T-helper 2 cell treated with Interferon-gamma antibody and Interleukin-4, amounts not matched to agents 5 μg/mL and 100 μg/mL, for 36 hours (primary cell): ENCODE results near the gene SEC23B.

Experiments used
- DNase-seq: peaks from one replicate; pipeline ENCODE4 v3.0.0; 2021; ENCODE audit warnings: low spot score
- H3K27ac Mint-ChIP-seq: one replicate; pipeline ENCODE4 v1.8.0; 2021; ENCODE audit warnings: mild to moderate bottlenecking, mixed read lengths
- H3K27me3 Mint-ChIP-seq: one replicate; pipeline ENCODE4 v1.8.0; 2021; ENCODE audit warnings: low read depth, mixed read lengths
- H3K36me3 Mint-ChIP-seq: one replicate; pipeline ENCODE4 v1.8.0; 2021; ENCODE audit warnings: low read depth, mixed read lengths
- H3K4me1 Mint-ChIP-seq: one replicate; pipeline ENCODE4 v1.8.0; 2021; ENCODE audit warnings: low read depth, mixed read lengths
- H3K4me3 Mint-ChIP-seq: one replicate; pipeline ENCODE4 v1.8.0; 2022; ENCODE audit warnings: mild to moderate bottlenecking, moderate library complexity, mixed read lengths
- H3K9me3 Mint-ChIP-seq: one replicate; pipeline ENCODE4 v1.8.0; 2021; ENCODE audit warnings: mixed read lengths

Gene SEC23B

DNA sequence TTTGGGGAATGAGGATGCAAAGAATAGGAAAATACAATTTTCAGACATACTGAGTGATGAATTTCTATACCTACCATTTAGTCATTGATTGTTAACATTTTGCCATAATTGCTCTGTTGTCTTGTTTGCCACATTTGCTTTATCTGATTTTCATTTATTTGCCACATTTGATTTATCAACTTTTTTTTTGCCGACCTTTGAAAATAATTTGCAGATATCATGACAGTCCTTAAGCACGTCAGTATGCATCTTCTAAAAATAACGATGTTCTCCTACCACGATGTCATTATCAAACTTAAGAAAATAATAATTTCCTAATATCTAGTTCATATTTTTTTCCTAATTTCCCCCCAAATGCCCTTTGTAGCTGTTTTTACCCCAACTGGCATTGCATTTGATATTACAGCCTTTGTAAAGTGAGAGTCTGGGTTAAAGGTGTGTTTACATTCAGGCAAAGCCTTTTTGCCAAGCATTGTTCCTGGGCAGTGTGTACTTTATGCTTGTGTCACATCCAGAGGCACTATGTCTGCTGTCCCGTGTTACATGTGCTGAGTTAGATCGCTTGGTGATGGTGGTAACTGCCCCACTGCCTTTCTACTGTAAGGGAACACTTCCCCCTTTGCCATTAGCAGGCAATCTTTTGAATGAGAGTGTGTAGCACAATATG is 26.4 kb downstream of the SEC23B start:
- no peaks in the 10 kb centered on the region for H3K27me3 Mint-ChIP-seq
- no peak overlapping the region for H3K4me3 Mint-ChIP-seq
- no peaks in the 10 kb centered on the region for H3K4me1 Mint-ChIP-seq
- DNase-seq, result no peak
- peaks cover 4% of the 10 kb centered on the region for H3K9me3 Mint-ChIP-seq
- no peak overlapping the region for H3K27ac Mint-ChIP-seq
- H3K36me3 Mint-ChIP-seq, result peaks cover 72% of the 10 kb centered on the region

GRCh38 chr20:18537651-18538050 is 29.9 kb downstream of the SEC23B start:
- Mint-ChIP-seq H3K36me3 (peaks cover 62% of the 10 kb centered on the region), H3K9me3 (peaks cover 4% of the 10 kb centered on the region), H3K4me3 (no peak overlapping the region), H3K4me1 (peaks cover 4% of the 10 kb centered on the region), H3K27me3 (no peaks in the 10 kb centered on the region), H3K27ac (no peak overlapping the region)
- no peak for DNase-seq

GRCh38 chr20:18541741-18542140 is 34.0 kb downstream of the SEC23B start:
- no peak overlapping the region for H3K27ac Mint-ChIP-seq
- H3K36me3 Mint-ChIP-seq, result peaks cover 61% of the 10 kb centered on the region
- no peak for DNase-seq
- no peaks in the 10 kb centered on the region for H3K27me3 Mint-ChIP-seq
- peaks cover 5% of the 10 kb centered on the region for H3K4me1 Mint-ChIP-seq
- peaks cover 2% of the 10 kb centered on the region for H3K9me3 Mint-ChIP-seq
- H3K4me3 Mint-ChIP-seq, result no peak overlapping the region

DNA sequence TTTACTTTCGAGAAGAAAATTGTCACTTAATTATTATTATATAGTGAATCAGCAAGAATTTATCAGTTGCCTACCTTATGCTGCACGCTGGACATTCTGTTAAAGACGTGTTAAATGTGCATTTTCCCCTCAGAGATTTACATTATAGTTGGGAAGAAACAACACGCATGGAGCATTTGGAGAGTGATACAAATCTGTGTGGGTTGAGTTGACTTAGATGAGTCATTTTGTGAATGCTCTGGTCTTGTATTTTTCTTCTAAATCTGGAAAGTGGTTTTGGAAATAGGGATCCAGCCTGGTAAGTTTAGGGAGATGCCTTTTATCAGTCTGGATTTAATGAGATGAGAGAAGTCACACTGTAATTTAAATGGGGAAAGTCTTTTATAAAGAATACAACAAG is 35.5 kb downstream of the SEC23B start:
- H3K4me1 Mint-ChIP-seq, result peaks cover 5% of the 10 kb centered on the region
- no peaks in the 10 kb centered on the region for H3K9me3 Mint-ChIP-seq
- no peak overlapping the region for H3K4me3 Mint-ChIP-seq

DNA sequence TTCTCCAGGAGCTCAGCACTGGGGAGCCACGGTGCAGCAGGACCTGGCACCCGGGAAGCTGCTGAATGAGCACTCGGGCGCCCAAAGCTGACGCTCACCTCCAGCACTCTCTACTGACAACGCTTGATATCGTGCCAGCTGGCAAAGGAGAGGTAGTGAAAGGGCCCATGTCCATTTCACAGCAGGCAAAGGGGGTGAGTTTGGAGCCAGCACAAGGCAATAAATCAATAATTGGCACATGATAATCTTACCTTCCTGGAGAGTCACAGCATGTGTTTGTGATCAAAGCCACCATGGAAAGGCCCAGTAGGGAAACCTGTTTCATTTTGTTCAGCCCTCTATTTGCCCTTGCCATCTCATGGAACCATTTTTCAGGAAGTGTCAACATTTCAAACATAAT is 36.2 kb downstream of the SEC23B start:
- Mint-ChIP-seq H3K4me1 (peaks cover 5% of the 10 kb centered on the region), H3K9me3 (no peaks in the 10 kb centered on the region), H3K36me3 (peaks cover 52% of the 10 kb centered on the region), H3K4me3 (no peak overlapping the region), H3K27me3 (no peaks in the 10 kb centered on the region), H3K27ac (no peak overlapping the region)
- DNase-seq, result no peak

More for the DNA sequence above, 35.5 kb downstream of the SEC23B start:
- no peaks in the 10 kb centered on the region for H3K27me3 Mint-ChIP-seq
- DNase-seq, result no peak
- peaks cover 54% of the 10 kb centered on the region for H3K36me3 Mint-ChIP-seq
- no peak overlapping the region for H3K27ac Mint-ChIP-seq

- no peaks in the 10 kb centered on the region for H3K27me3 Mint-ChIP-seq
- no peaks in the 10 kb centered on the region for H3K9me3 Mint-ChIP-seq
- no peak overlapping the region for H3K4me3 Mint-ChIP-seq
- no peak for DNase-seq
- no peak overlapping the region for H3K27ac Mint-ChIP-seq
- H3K4me1 Mint-ChIP-seq, result peaks cover 5% of the 10 kb centered on the region
- H3K36me3 Mint-ChIP-seq, result peaks cover 48% of the 10 kb centered on the region
These were observed 37.8 kb downstream of the SEC23B start for GRCh38 chr20:18545566-18545965.

DNA sequence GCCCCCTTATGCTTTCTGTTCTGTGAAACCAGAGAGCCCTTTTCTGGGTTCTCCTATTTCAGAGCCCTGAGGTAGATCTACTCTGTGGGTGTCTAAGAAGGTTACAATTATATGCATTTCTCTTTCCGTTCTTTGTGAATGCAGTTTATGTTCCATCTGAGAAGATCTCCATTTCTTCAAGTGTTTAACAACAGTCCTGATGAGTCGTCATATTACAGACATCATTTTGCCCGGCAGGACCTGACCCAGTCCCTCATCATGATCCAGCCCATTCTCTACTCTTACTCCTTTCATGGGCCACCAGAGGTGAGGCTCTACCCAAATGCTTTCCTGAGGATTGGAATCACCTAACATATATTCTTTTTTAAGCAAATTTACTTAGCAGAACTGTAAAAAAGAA is 40.7 kb downstream of the SEC23B start:
- no peak overlapping the region for H3K27ac Mint-ChIP-seq
- H3K27me3 Mint-ChIP-seq, result no peaks in the 10 kb centered on the region
- H3K4me1 Mint-ChIP-seq, result no peaks in the 10 kb centered on the region
- peaks cover 42% of the 10 kb centered on the region for H3K36me3 Mint-ChIP-seq
- no peak overlapping the region for H3K4me3 Mint-ChIP-seq
- DNase-seq, result no peak
- no peaks in the 10 kb centered on the region for H3K9me3 Mint-ChIP-seq

DNA sequence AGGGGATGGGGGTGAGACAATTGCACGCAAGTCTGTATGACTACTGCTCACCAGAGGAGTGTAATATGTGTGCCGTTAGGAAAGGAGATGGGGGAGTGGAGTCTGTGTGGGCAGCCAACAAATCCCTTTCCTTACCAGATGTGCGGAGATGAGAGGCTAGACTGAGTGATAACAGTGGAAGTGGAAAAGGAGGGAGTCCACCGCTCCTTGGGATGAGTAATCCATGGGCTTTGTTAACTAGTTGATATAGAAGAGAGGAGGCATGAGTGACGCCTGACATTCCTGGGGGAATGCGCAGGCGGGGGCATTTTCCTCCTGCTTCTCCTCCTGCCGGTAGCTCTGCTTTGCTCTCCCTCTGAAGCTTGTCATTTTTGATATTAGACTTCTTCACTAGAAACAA is 46.0 kb downstream of the SEC23B start:
- Mint-ChIP-seq H3K36me3 (peaks cover 53% of the 10 kb centered on the region), H3K27me3 (no peaks in the 10 kb centered on the region), H3K27ac (no peak overlapping the region), H3K4me1 (no peaks in the 10 kb centered on the region), H3K9me3 (no peaks in the 10 kb centered on the region), H3K4me3 (no peak overlapping the region)
- no peak for DNase-seq

DNA sequence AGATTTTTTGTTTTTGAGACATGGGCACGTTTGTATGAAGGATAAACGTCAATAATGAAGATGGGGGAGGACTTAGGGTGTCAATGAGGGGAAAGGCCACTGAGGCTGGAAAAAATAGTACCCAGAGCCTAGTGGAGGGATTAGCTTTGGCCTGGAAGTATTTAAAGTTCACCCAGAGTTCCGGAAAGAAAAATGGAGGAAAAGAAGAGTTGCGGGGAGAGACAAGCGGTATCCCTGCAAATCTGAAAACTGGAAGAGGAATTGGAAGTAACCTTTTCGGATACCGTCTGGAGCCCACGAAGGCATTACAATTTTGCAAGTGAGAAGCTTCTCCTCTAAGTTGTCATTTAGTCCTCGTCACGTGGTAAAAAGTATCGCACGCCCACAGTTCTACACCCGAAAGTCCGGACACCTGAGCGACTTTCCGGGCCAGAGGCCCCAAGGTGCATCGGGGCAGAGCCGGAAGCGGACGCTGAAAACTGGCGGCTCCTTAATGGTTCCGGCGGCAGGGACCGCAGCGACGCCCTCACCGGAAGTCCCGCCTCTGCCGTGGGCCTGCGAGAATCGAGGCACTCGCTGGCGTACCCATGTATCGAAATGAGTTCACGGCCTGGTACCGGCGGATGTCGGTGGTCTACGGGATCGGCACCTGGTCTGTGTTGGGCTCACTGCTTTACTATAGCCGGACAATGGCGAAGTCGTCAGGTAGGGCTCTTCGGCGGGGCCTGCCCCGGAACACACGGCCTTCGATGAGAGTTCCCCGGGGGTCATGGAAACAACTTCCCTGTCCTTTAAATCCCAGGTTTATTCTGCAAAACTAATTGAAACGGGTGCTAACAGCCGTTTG is 59.4 kb downstream of the SEC23B start, which contains the start of gene SMIM26:
TSS of gene SMIM26 (plus strand) at position 541 of the 847 bp plus-strand sequence. CDS start at position 588, 47 bp downstream.
- DNase-seq, result peak; percentile 93
- Mint-ChIP-seq H3K4me3 (peak within 1 kb of the TSS; percentile 87), H3K27ac (peak within 1 kb of the TSS; percentile 91), H3K4me1 (peaks cover 10% of the 10 kb centered on the region), H3K27me3 (no peaks in the 10 kb centered on the region), H3K9me3 (no peaks in the 10 kb centered on the region), H3K36me3 (peaks cover 23% of the 10 kb centered on the region)

GRCh38 chr20:18567739-18568091 is 60.0 kb downstream of the SEC23B start:
- Mint-ChIP-seq H3K36me3 (peaks cover 22% of the 10 kb centered on the region), H3K4me3 (peak overlapping the region; percentile 87), H3K27ac (peak overlapping the region; percentile 91)

DNA sequence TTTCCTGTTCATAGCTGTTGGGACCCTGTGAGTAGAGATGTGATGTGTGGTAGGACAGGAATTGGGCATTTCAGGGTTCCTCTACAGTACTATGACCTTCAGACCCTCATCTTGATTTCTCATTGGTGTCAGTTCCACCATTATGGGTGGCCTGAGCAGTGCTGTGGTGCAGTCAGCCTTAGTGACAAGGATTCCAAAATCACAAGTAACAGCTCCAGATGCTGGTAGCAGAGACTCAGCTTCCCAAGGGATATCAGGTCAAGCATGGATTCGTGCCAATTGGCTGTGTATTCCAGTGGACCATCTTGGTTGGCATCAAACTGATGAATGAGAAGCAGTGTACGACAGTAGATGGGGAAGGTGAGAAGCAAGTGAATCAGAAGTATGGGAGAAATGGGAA is 63.3 kb downstream of the SEC23B start:
- Mint-ChIP-seq H3K9me3 (no peaks in the 10 kb centered on the region), H3K4me3 (no peak overlapping the region), H3K36me3 (peaks cover 18% of the 10 kb centered on the region), H3K27ac (peak overlapping the region; percentile 6), H3K4me1 (peaks cover 12% of the 10 kb centered on the region), H3K27me3 (no peaks in the 10 kb centered on the region)
- no peak for DNase-seq

More at GRCh38 chr20:18567739-18568091, 60.0 kb downstream of the SEC23B start:
- Mint-ChIP-seq H3K27me3 (no peaks in the 10 kb centered on the region), H3K4me1 (peaks cover 12% of the 10 kb centered on the region), H3K9me3 (no peaks in the 10 kb centered on the region)
- DNase-seq, result no peak

- H3K36me3 Mint-ChIP-seq, result peaks cover 18% of the 10 kb centered on the region
- H3K4me3 Mint-ChIP-seq, result no peak overlapping the region
- no peak for DNase-seq
- peaks cover 9% of the 10 kb centered on the region for H3K4me1 Mint-ChIP-seq
- H3K27ac Mint-ChIP-seq, result no peak overlapping the region
- H3K9me3 Mint-ChIP-seq, result no peaks in the 10 kb centered on the region
- H3K27me3 Mint-ChIP-seq, result no peaks in the 10 kb centered on the region
These were observed 63.8 kb downstream of the SEC23B start for GRCh38 chr20:18571578-18571977.

DNA sequence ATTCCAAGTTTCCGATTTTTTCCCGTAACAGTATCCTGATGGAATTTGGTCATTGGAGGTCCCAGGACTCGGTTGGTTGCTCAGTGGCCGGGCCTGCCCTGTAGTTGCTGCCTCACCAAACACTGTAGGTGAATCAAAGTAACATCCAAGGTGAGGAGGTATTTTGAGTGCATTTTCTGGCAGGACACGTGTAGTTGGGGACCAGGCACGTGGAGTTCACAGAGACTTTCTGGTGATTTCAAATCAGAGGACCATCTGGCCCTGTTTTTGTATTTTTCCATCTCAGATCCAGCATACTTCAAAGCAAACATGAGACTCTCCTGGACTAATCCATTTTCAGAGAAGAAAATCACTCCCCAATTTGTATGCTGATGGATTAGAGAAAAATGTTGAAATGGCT is 70.2 kb downstream of the SEC23B start:
- Mint-ChIP-seq H3K36me3 (no peaks in the 10 kb centered on the region), H3K27me3 (no peaks in the 10 kb centered on the region), H3K4me3 (no peak overlapping the region), H3K4me1 (peaks cover 4% of the 10 kb centered on the region), H3K9me3 (no peaks in the 10 kb centered on the region), H3K27ac (no peak overlapping the region)
- no peak for DNase-seq

GRCh38 chr20:18578581-18578980 is 70.8 kb downstream of the SEC23B start:
- no peak overlapping the region for H3K4me3 Mint-ChIP-seq
- H3K27ac Mint-ChIP-seq, result no peak overlapping the region

More at GRCh38 chr20:18578581-18578980, 70.8 kb downstream of the SEC23B start:
- Mint-ChIP-seq H3K27me3 (peaks cover under 1% of the 10 kb centered on the region), H3K9me3 (no peaks in the 10 kb centered on the region), H3K36me3 (no peaks in the 10 kb centered on the region), H3K4me1 (peaks cover 4% of the 10 kb centered on the region)
- DNase-seq, result no peak
